ENCODE data around the gene PCDHGB2.
"Not testable (repeated sequence)": the region's sequence is repeated elsewhere in the genome, so short reads cannot be mapped to it uniquely, and the experiment has no call there.

PCDHGB2 gene

GRCh38 chr5:141383345-141383744 is 23.6 kb downstream of the PCDHGB2 start:
- Histone ChIP-seq H3K36me3 (ENCODE audit: insufficient read depth) (no peaks in the 10 kb centered on the region), H3K27me3 (ENCODE audit: insufficient read depth, low read depth) (no peaks in the 10 kb centered on the region), H4K20me1 (ENCODE audit: insufficient read depth) (no peaks in the 10 kb centered on the region), H2AFZ (ENCODE audit: low read depth) (no peak overlapping the region), H3K4me3 (IDR thresholded peaks at IDR 0.05; ENCODE audit: insufficient read depth, low read depth, low read length) (no peak overlapping the region), H3K27ac (no peak overlapping the region), H3K4me1 (ENCODE audit: low read depth, poor library complexity, severe bottlenecking) (no peaks in the 10 kb centered on the region), H3K9ac (no peak overlapping the region), H3K79me2 (ENCODE audit: insufficient read depth, low read depth) (no peaks in the 10 kb centered on the region), H3K4me2 (no peak overlapping the region)
- no peak for TF ChIP-seq CTCF (conservative IDR thresholded peaks at IDR 0.05; ENCODE audit: low read depth, low read length)

- Histone ChIP-seq H3K4me2 (no peak overlapping the region), H3K4me3 (IDR thresholded peaks at IDR 0.05; ENCODE audit: insufficient read depth, low read depth, low read length) (no peak overlapping the region), H4K20me1 (ENCODE audit: insufficient read depth) (no peaks in the 10 kb centered on the region), H3K36me3 (ENCODE audit: insufficient read depth) (no peaks in the 10 kb centered on the region), H3K27ac (no peak overlapping the region), H2AFZ (ENCODE audit: low read depth) (no peak overlapping the region), H3K27me3 (ENCODE audit: insufficient read depth, low read depth) (no peaks in the 10 kb centered on the region), H3K79me2 (ENCODE audit: insufficient read depth, low read depth) (no peaks in the 10 kb centered on the region), H3K9ac (no peak overlapping the region), H3K4me1 (ENCODE audit: low read depth, poor library complexity, severe bottlenecking) (no peaks in the 10 kb centered on the region)
- no peak for TF ChIP-seq CTCF (conservative IDR thresholded peaks at IDR 0.05; ENCODE audit: low read depth, low read length)
Measured at GRCh38 chr5:141384471-141385267, 24.9 kb downstream of the PCDHGB2 start.

GRCh38 chr5:141387557-141388311 is 27.9 kb downstream of the PCDHGB2 start, which contains the start of gene PCDHGB4:
Gene PCDHGB4 (plus strand): TSS chr5:141387698. CDS start chr5:141387885, 187 bp downstream.
- H3K4me2 ChIP-seq; H2AFZ ChIP-seq (ENCODE audit: low read depth); H3K79me2 ChIP-seq (ENCODE audit: insufficient read depth, low read depth); H3K36me3 ChIP-seq (ENCODE audit: insufficient read depth); H3K9ac ChIP-seq; H3K4me1 ChIP-seq (ENCODE audit: low read depth, poor library complexity, severe bottlenecking); H4K20me1 ChIP-seq (ENCODE audit: insufficient read depth); H3K27me3 ChIP-seq (ENCODE audit: insufficient read depth, low read depth); H3K27ac ChIP-seq; H3K4me3 ChIP-seq (IDR thresholded peaks at IDR 0.05; ENCODE audit: insufficient read depth, low read depth, low read length): not testable (repeated sequence)

- H3K36me3 ChIP-seq (ENCODE audit: insufficient read depth) = no peaks in the 10 kb centered on the region
- no peak overlapping the region for H3K4me2 ChIP-seq
- no peaks in the 10 kb centered on the region for H3K4me1 ChIP-seq (ENCODE audit: low read depth, poor library complexity, severe bottlenecking)
- no peak overlapping the region for H3K9ac ChIP-seq
- H3K27me3 ChIP-seq (ENCODE audit: insufficient read depth, low read depth) = no peaks in the 10 kb centered on the region
- H3K4me3 ChIP-seq (IDR thresholded peaks at IDR 0.05; ENCODE audit: insufficient read depth, low read depth, low read length) = no peak overlapping the region
- no peak overlapping the region for H3K27ac ChIP-seq
- H3K79me2 ChIP-seq (ENCODE audit: insufficient read depth, low read depth) = no peaks in the 10 kb centered on the region
- TF ChIP-seq CTCF (conservative IDR thresholded peaks at IDR 0.05; ENCODE audit: low read depth, low read length) = no peak
- no peaks in the 10 kb centered on the region for H4K20me1 ChIP-seq (ENCODE audit: insufficient read depth)
- no peak overlapping the region for H2AFZ ChIP-seq (ENCODE audit: low read depth)
Measured at GRCh38 chr5:141388661-141389060, 28.9 kb downstream of the PCDHGB2 start.

All from KMS-11 (cell line).